Activated CD4-positive, alpha-beta T cell treated with anti-CD3 and anti-CD28 coated beads, Interleukin-2, amount 50 U/mL, for 4 hours (primary cell): ENCODE data around the gene PKDCC.
A peak's percentile ranks its signal among the peaks of the same experiment; 100 is the strongest.
"Not testable (repeated sequence)": the region's sequence is repeated elsewhere in the genome, so short reads cannot be mapped to it uniquely, and the experiment has no call there.

Experiments
- DNase-seq, 2 experiments: peaks; one replicate each; pipeline ENCODE4 v3.0.0-alpha.2; 2020

Gene PKDCC

GRCh38 chr2:42065753-42066152, 17.9 kb downstream of the PKDCC start:
- DNase-seq, result not testable (repeated sequence)

GRCh38 chr2:42067001-42067400, 19.2 kb downstream of the PKDCC start:
- DNase-seq, result not testable (repeated sequence)

- DNase-seq, result no peak
These were observed 19.7 kb downstream of the PKDCC start for GRCh38 chr2:42067521-42067920.

GRCh38 chr2:42068571-42069178, 20.9 kb downstream of the PKDCC start:
- no peak for DNase-seq

GRCh38 chr2:42069568-42069967, 21.7 kb downstream of the PKDCC start:
- no peak for DNase-seq

GRCh38 chr2:42071791-42072190, 24.0 kb downstream of the PKDCC start:
- DNase-seq, result no peak

- no peak for DNase-seq
These were observed 24.7 kb downstream of the PKDCC start for GRCh38 chr2:42072349-42073118.

- no peak for DNase-seq
These were observed 26.1 kb downstream of the PKDCC start for GRCh38 chr2:42073739-42074503.

- no peak for DNase-seq
These were observed 26.8 kb downstream of the PKDCC start for GRCh38 chr2:42074661-42075060.

- DNase-seq, result no peak
These were observed 28.8 kb downstream of the PKDCC start for GRCh38 chr2:42076357-42077225.

GRCh38 chr2:42077343-42077742, 29.5 kb downstream of the PKDCC start:
- no peak for DNase-seq

- no peak for DNase-seq
These were observed 32.0 kb downstream of the PKDCC start for GRCh38 chr2:42079737-42080287.

- DNase-seq, result not testable (repeated sequence)
These were observed 33.3 kb downstream of the PKDCC start for GRCh38 chr2:42081151-42081550.

- no peak for DNase-seq
These were observed 34.2 kb downstream of the PKDCC start for GRCh38 chr2:42082016-42082415.

- no peak for DNase-seq
These were observed 36.4 kb downstream of the PKDCC start for GRCh38 chr2:42084231-42084671.

- DNase-seq, result not testable (repeated sequence)
These were observed 37.2 kb downstream of the PKDCC start for GRCh38 chr2:42085070-42085469.

- DNase-seq, result no peak
These were observed 38.1 kb downstream of the PKDCC start for GRCh38 chr2:42085706-42086487.

GRCh38 chr2:42086500-42086953, 38.7 kb downstream of the PKDCC start:
- DNase-seq, result peak in 1 of 2 experiments; percentile 10

- DNase-seq, result no peak
These were observed 39.5 kb downstream of the PKDCC start for GRCh38 chr2:42087137-42087856.

GRCh38 chr2:42087857-42088195, 40.0 kb downstream of the PKDCC start:
- DNase-seq, result no peak
